CD4-positive, alpha-beta T cell (primary cell): Measurements from ENCODE around the gene ZNF428. TPM values are rescaled to one million over a fixed set of nuclear protein-coding genes. Genes with fewer than 3 reads are reported as not detected.
A peak's percentile ranks its signal among the peaks of the same experiment; 100 is the strongest.

Experiments used
- ATAC-seq: fragments of 200-7000 bp; cut with Tn5 transposase; one replicate; pipeline ENCODE4 v1.10.0; 2022; ENCODE audit warnings: mild to moderate bottlenecking; ENCODE audit not compliant: poor library complexity
- CTCF ChIA-PET: fragments of 350-600 bp; sonication (Branson Sonifier 250); formaldehyde crosslinking; loops from one replicate; lab custom pipeline; 2021; ENCODE audit warnings: antibody characterized with exemption, inconsistent platforms; lab: Charles Lee
- POLR2A ChIA-PET: fragments of 350-600 bp; sonication (Branson Sonifier 250); formaldehyde crosslinking; loops from one replicate; lab custom pipeline; 2021; ENCODE audit warnings: antibody characterized with exemption, inconsistent platforms; lab: Charles Lee
- DNase-seq, 14 experiments: peaks; one replicate each; pipeline ENCODE4 v3.0.0-alpha.2; 2013 to 2020; ENCODE audit warnings: mixed read lengths in 2 of 14
- H3K27ac ChIP-seq, 2 donors: one replicate each; pipeline versions ENCODE4 v1.5.1 to v1.7.0; 2013; ENCODE audit warnings: low read length in 2 of 2, low read depth in 1 of 2, mild to moderate bottlenecking in 1 of 2
- H3K27me3 ChIP-seq, 2 experiments: 1 replicate in 1 of 2; 2 replicates in 1 of 2; pipeline versions ENCODE4 v1.6.1 to v1.7.0; 2013; ENCODE audit warnings: low read length in 2 of 2, control low read depth in 1 of 2, mild to moderate bottlenecking in 1 of 2, moderate library complexity in 1 of 2; ENCODE audit not compliant: insufficient read depth in 2 of 2, control insufficient read depth in 1 of 2
- H3K36me3 ChIP-seq: one replicate; pipeline ENCODE4 v1.6.1; 2013; ENCODE audit warnings: low read length, control low read depth; ENCODE audit not compliant: insufficient read depth
- H3K4me1 ChIP-seq: one replicate; pipeline ENCODE4 v1.6.1; 2013; ENCODE audit warnings: low read length, control low read depth; ENCODE audit not compliant: insufficient read depth
- H3K4me3 ChIP-seq: one replicate; pipeline ENCODE4 v1.5.1; 2013; ENCODE audit warnings: mild to moderate bottlenecking, low read length, moderate library complexity
- H3K9me3 ChIP-seq, 2 experiments: 1 replicate in 1 of 2; 2 replicates in 1 of 2; pipeline versions ENCODE4 v1.6.1 to v1.7.0; 2013; ENCODE audit warnings: low read length in 2 of 2, mild to moderate bottlenecking in 2 of 2, control low read depth in 1 of 2, moderate library complexity in 1 of 2; ENCODE audit not compliant: control insufficient read depth in 1 of 2, insufficient read depth in 1 of 2
- H3K27ac Mint-ChIP-seq: one replicate; pipeline ENCODE4 v1.8.0; 2020; ENCODE audit warnings: mixed read lengths
- H3K27me3 Mint-ChIP-seq: one replicate; pipeline ENCODE4 v1.8.0; 2021; ENCODE audit warnings: mixed read lengths
- H3K36me3 Mint-ChIP-seq: one replicate; pipeline ENCODE4 v1.8.0; 2021; ENCODE audit warnings: low read depth, mixed read lengths
- H3K4me1 Mint-ChIP-seq: one replicate; pipeline ENCODE4 v1.8.0; 2021; ENCODE audit warnings: low read depth, mixed read lengths
- H3K4me3 Mint-ChIP-seq: one replicate; pipeline ENCODE4 v1.8.0; 2020; ENCODE audit warnings: mild to moderate bottlenecking, mixed read lengths
- H3K9me3 Mint-ChIP-seq: one replicate; pipeline ENCODE4 v1.8.0; 2020; ENCODE audit warnings: mixed read lengths
- CTCF ChIP-seq: fragments of 200-600 bp; IDR thresholded peaks from one replicate; pipeline ENCODE4 v1.8.0; 2022; ENCODE audit warnings: antibody characterized with exemption, mild to moderate bottlenecking
- intact Hi-C, 2 experiments: fragments of 100-400 bp; cut with DNase I in 1 of 2; cut with micrococcal nuclease in 1 of 2; formaldehyde crosslinking; loops; one replicate each; pipeline versions ENCODE4 v1.15.1 to v1.9.0; 2023 to 2025; cut with DNase I, micrococcal nuclease
- polyA plus RNA-seq, 2 donors: library from polyadenylated mRNA; unstranded; fragments of 120-200 nt; gene quantifications; one replicate each; pipeline ENCODE4 v1.2.1, GENCODE V29; 2013
- total RNA-seq, 174 experiments: library from RNA in 2 of 174; stranded (reverse) in 2 of 174; gene quantifications; one replicate each; pipeline ENCODE4 v1.2.3 and lab custom pipeline; 2021 to 2026

ZNF428 gene
- 10 to 100 TPM; 22.3 to 24.8 TPM for total RNA-seq
- polyA plus RNA-seq (2013, experiment 1 of 2), result 43.5 TPM
- polyA plus RNA-seq (2013, experiment 2 of 2), result 37.2 TPM
- 4.9 to 27.1 (median 13.8) reads per million in 172 experiments for total RNA-seq (lab: John Stamatoyannopoulos, UW)

GRCh38 chr19:43619262-43620060 is at the start of gene ZNF428:
ZNF428 (minus strand) TSS chr19:43619629; CDS start chr19:43614304, 5,325 bp downstream.
- Histone ChIP-seq H3K4me1 (peaks cover 26% of the 10 kb centered on the region), H3K27me3 (no peaks in the 10 kb centered on the region), H3K4me3 (peak within 1 kb of the TSS; percentile 100), H3K36me3 (peaks cover 2% of the 10 kb centered on the region), H3K27ac (peak within 1 kb of the TSS; percentile 91 to 92), H3K9me3 (no peaks in the 10 kb centered on the region)
- H3K4me1 Mint-ChIP-seq, result peaks cover 55% of the 10 kb centered on the region
- peak; percentile 69 to 95 (median 82) for DNase-seq
- ATAC-seq, result peak; percentile 84
- intact Hi-C loops, result loop anchor here (1.0 to 10.0 kb wide), 4 partner anchors 23 to 45 kb away; partner anchors contain the start of genes IRGQ (in 2 of the 2), ZNF576 (in 2 of the 2), PINLYP (in 1 of the 2) and XRCC1 (in 1 of the 2)
- no peaks in the 10 kb centered on the region for H3K27me3 Mint-ChIP-seq
- CTCF ChIA-PET, result no interaction called here
- H3K36me3 Mint-ChIP-seq, result peaks cover 12% of the 10 kb centered on the region
- H3K4me3 Mint-ChIP-seq, result peak within 1 kb of the TSS; percentile 98
- H3K27ac Mint-ChIP-seq, result peak within 1 kb of the TSS; percentile 98
- POLR2A ChIA-PET, result interaction anchor here (0.8 to 1.7 kb wide), 2 partner anchors 49 to 156 kb away, joined by 6 to 8 read pairs; no protein-coding TSS in a partner anchor
- TF ChIP-seq CTCF, result no peak
- H3K9me3 Mint-ChIP-seq, result no peaks in the 10 kb centered on the region

DNA sequence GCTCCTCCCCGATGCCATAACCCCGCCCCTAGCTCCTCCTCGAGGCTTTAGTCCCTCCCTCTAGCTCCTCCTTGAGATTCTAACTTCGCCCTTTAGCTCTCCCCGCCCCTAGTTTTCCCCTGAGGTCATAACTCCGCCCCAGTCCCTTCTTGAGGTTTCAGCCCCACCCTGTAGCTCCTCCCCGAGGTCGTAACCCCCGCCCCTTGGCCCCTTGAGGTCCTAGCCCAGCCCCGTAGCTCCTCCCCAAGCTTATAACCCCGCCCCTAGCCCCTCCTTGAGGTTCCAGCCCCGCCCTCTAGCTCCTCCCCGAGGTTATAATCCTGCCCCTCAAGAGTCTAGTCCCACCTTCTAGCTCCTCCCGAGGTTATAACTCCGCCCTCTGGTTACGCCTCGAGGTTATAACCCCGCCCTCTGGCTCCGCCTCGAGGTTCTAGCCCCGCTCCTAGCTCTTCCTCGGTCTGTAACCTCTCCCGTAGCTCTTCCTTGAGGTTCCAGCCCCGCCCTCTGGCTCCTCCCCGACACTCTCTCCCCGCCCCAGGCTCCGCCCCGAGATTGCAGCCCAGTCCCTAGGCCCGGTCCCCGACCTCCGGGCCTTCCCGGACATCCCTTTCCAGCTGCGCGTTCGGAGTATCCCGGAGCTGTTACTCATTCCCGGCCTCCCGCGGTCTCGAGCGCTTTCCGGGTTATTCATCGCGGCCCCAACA is 49.1 kb upstream of the ZNF428 start:
- DNase-seq, result peak; percentile 87 to 99 (median 96)
- H3K27ac Mint-ChIP-seq, result peak overlapping the region; percentile 61
- peaks cover 10% of the 10 kb centered on the region for H3K36me3 ChIP-seq
- peak overlapping the region; percentile 68 for H3K4me3 ChIP-seq
- ChIA-PET CTCF (interaction anchor here (0.7 to 1.5 kb wide), 9 partner anchors 47 to 233 kb away, joined by 3 to 7 read pairs (median 3); no protein-coding TSS in a partner anchor), POLR2A (interaction anchor here (0.5 to 2.7 kb wide), 29 partner anchors 9 to 1594 kb away, joined by 3 to 18 read pairs (median 5); partner anchors contain the start of genes IRGQ, KCNN4, PHLDB3 and SMG9)
- H3K36me3 Mint-ChIP-seq, result peaks cover 4% of the 10 kb centered on the region
- ATAC-seq, result peak; percentile 80
- H3K27me3 Mint-ChIP-seq, result no peaks in the 10 kb centered on the region
- H3K4me1 ChIP-seq, result peaks cover 54% of the 10 kb centered on the region
- TF ChIP-seq CTCF, result no peak
- no peaks in the 10 kb centered on the region for H3K27me3 ChIP-seq
- H3K9me3 Mint-ChIP-seq, result no peaks in the 10 kb centered on the region
- intact Hi-C loops, result loop anchor here (1.0 to 10.0 kb wide), 5 partner anchors 30 to 206 kb away; partner anchors contain the start of genes CADM4 (in 1 of the 2), IRGQ (in 1 of the 2), SRRM5 (in 1 of the 2) and ZNF428 (in 1 of the 2)
- H3K4me1 Mint-ChIP-seq, result peaks cover 52% of the 10 kb centered on the region
- H3K4me3 Mint-ChIP-seq, result peak overlapping the region; percentile 87
- peak overlapping the region in 1 of 2 donors; percentile 37 for H3K27ac ChIP-seq
- no peaks in the 10 kb centered on the region for H3K9me3 ChIP-seq
